Activated CD8-positive, alpha-beta T cell treated with anti-CD3 and anti-CD28 coated beads for 36 hours (primary cell): ENCODE data around the gene STIMATE. TPM values are rescaled to one million over a fixed set of nuclear protein-coding genes. Genes with fewer than 3 reads are reported as not detected.

Experiments
- ATAC-seq: fragments of 200-7000 bp; cut with Tn5 transposase; one replicate; pipeline ENCODE4 v1.10.0; 2021; ENCODE audit warnings: mild to moderate bottlenecking, moderate library complexity
- CTCF ChIA-PET: fragments of 350-600 bp; sonication (Branson Sonifier 250); formaldehyde crosslinking; loops from one replicate; lab custom pipeline; 2021; ENCODE audit warnings: antibody characterized with exemption; lab: Charles Lee
- POLR2A ChIA-PET: fragments of 350-600 bp; sonication (Branson Sonifier 250); formaldehyde crosslinking; loops from one replicate; lab custom pipeline; 2021; ENCODE audit warnings: antibody characterized with exemption; lab: Charles Lee
- DNase-seq: peaks from one replicate; pipeline ENCODE4 v3.0.0-alpha.2; 2020
- H3K27ac Mint-ChIP-seq: one replicate; pipeline ENCODE4 v1.8.0; 2021; ENCODE audit warnings: mild to moderate bottlenecking, mixed read lengths
- H3K27me3 Mint-ChIP-seq: one replicate; pipeline ENCODE4 v1.8.0; 2021; ENCODE audit warnings: mixed read lengths
- H3K36me3 Mint-ChIP-seq: one replicate; pipeline ENCODE4 v1.8.0; 2021; ENCODE audit warnings: low read depth, mixed read lengths
- H3K4me1 Mint-ChIP-seq: one replicate; pipeline ENCODE4 v1.8.0; 2021; ENCODE audit warnings: low read depth, mixed read lengths
- H3K4me3 Mint-ChIP-seq: one replicate; pipeline ENCODE4 v1.8.0; 2021; ENCODE audit warnings: mild to moderate bottlenecking, moderate library complexity, mixed read lengths
- H3K9me3 Mint-ChIP-seq: one replicate; pipeline ENCODE4 v1.8.0; 2021; ENCODE audit warnings: mixed read lengths
- intact Hi-C: fragments of 100-400 bp; cut with micrococcal nuclease; formaldehyde crosslinking; loops from one replicate; pipeline ENCODE4 v1.10.0; 2022
- total RNA-seq, 2 experiments: library from RNA; stranded (reverse); gene quantifications; one replicate each; pipeline ENCODE4 v1.2.3, GENCODE V29; 2021
- TF ChIP-seq, protein P1 (sequence below): fragments of 200-600 bp; IDR thresholded peaks from one replicate; pipeline ENCODE4 v1.8.0; 2022; ENCODE audit warnings: antibody characterized with exemption, mild to moderate bottlenecking

STIMATE gene
- total RNA-seq, 2 experiments from 2014 or later = 17.3 to 18.3 TPM

DNA sequence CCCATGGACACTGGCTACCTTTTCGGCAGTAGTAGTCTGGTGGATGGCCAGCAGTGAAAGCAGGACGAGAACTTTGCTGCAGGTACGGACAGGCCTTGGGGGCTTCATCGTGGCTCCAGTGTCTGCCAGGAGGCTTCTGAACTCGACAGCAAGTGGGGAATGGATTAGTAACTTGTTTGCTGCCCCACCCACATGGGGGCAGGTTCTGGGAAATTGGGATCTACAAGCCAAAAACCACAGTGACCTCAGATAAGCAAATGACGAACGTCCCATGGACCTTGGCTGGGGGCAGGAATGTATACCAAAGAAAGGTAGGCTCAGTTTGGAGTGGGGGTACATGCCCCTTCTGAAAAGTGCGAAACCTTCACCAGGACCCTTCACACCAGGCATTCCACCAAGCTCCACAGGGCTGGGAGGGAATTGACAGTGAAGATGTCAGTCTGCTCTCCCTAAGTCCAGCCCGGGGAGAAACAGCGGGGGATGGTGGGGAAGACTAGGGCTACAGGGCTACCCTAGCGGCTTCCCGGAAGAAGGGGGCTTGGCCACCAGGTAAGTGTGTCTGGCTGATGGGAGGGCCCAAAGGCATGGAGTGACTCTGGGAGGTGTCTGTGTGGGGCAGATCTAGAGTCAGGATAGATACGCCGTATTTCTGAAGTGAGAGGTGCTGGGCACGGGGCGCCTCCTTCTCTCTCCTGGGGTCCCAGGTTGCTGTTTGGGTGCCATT is 66.7 kb downstream of the STIMATE start, which contains the start of gene ITIH4:
Gene ITIH4 (minus strand): TSS at position 138 of the 724 bp plus-strand sequence. CDS start 30 bp downstream, at position 108.
- POLR2A ChIA-PET = no interaction called here
- Mint-ChIP-seq H3K4me1 (peaks cover 5% of the 10 kb centered on the region), H3K9me3 (no peaks in the 10 kb centered on the region), H3K36me3 (no peaks in the 10 kb centered on the region), H3K4me3 (no peak within 1 kb of the TSS), H3K27ac (no peak within 1 kb of the TSS), H3K27me3 (no peaks in the 10 kb centered on the region)
- CTCF ChIA-PET = interaction anchor here (1.5 kb wide), 1 partner anchor 9 kb away, joined by 5 read pairs; no protein-coding TSS in a partner anchor
- intact Hi-C loops = no loop called here
- TF ChIP-seq, protein P1, sequence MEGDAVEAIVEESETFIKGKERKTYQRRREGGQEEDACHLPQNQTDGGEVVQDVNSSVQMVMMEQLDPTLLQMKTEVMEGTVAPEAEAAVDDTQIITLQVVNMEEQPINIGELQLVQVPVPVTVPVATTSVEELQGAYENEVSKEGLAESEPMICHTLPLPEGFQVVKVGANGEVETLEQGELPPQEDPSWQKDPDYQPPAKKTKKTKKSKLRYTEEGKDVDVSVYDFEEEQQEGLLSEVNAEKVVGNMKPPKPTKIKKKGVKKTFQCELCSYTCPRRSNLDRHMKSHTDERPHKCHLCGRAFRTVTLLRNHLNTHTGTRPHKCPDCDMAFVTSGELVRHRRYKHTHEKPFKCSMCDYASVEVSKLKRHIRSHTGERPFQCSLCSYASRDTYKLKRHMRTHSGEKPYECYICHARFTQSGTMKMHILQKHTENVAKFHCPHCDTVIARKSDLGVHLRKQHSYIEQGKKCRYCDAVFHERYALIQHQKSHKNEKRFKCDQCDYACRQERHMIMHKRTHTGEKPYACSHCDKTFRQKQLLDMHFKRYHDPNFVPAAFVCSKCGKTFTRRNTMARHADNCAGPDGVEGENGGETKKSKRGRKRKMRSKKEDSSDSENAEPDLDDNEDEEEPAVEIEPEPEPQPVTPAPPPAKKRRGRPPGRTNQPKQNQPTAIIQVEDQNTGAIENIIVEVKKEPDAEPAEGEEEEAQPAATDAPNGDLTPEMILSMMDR = no peak
- ATAC-seq (no peak), DNase-seq (no peak)

DNA sequence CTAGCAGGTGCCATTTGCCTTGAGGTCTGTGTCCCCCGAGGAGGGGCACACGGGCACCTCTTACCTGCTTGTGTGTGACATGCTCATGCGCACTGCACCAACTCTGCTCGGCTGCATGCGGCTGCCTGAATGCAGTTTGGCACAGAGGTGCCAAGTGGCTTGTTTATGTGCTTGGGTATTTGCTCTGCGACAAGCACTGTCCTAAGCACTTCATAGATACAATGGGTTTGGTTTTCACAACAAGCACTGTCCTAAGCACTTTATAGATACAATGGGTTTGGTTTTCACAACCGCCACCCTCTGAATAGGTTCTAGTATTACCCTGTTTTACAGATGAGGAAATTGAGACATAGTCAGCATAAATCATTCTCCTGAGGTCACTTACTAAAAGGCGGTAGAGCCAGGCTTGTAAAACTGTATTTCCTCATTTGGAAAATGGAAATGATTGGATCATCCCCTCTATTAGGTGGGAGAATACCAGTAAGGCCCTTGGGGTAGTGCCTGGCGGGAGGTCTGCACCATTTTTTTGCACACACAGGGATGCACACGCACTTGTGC is 67.4 kb downstream of the STIMATE start:
- Mint-ChIP-seq H3K27ac (no peak overlapping the region), H3K4me1 (peaks cover 5% of the 10 kb centered on the region), H3K27me3 (no peaks in the 10 kb centered on the region), H3K36me3 (no peaks in the 10 kb centered on the region), H3K4me3 (no peak overlapping the region), H3K9me3 (no peaks in the 10 kb centered on the region)
- intact Hi-C loops = no loop called here
- TF ChIP-seq, protein P1 = no peak
- POLR2A ChIA-PET = no interaction called here
- DNase-seq (no peak), ATAC-seq (no peak)
- CTCF ChIA-PET = interaction anchor here (0.9 to 1.5 kb wide), 2 partner anchors 9 to 30 kb away, joined by 3 to 5 read pairs; no protein-coding TSS in a partner anchor

DNA sequence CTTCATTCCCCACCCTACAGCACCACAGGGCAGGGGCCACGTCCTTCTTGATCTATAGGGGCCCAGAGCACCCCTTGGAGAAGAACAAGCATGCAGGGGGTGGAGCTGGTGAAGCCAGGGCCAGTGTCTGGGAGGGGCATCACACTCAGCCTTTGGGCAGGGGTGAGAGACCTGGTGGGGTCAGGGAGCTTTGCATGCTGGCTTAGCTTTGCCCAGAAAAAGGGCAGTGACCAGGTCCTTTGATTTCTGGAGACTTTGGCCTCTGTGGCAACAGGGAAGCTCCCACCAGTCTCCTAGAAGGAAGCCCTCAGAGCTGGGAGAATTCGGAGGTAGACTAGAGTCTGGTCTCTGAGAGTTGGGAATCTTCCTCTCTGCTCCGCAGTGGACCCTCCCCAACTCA is 67.9 kb downstream of the STIMATE start:
- Mint-ChIP-seq H3K27ac (no peak overlapping the region), H3K9me3 (no peaks in the 10 kb centered on the region), H3K36me3 (no peaks in the 10 kb centered on the region), H3K4me3 (no peak overlapping the region), H3K4me1 (peaks cover 5% of the 10 kb centered on the region), H3K27me3 (no peaks in the 10 kb centered on the region)
- ATAC-seq (no peak), DNase-seq (no peak)
- ChIA-PET POLR2A (no interaction called here), CTCF (interaction anchor here (0.9 to 1.5 kb wide), 2 partner anchors 8 to 30 kb away, joined by 3 to 5 read pairs; no protein-coding TSS in a partner anchor)
- TF ChIP-seq, protein P1 = no peak
- intact Hi-C loops = no loop called here

DNA sequence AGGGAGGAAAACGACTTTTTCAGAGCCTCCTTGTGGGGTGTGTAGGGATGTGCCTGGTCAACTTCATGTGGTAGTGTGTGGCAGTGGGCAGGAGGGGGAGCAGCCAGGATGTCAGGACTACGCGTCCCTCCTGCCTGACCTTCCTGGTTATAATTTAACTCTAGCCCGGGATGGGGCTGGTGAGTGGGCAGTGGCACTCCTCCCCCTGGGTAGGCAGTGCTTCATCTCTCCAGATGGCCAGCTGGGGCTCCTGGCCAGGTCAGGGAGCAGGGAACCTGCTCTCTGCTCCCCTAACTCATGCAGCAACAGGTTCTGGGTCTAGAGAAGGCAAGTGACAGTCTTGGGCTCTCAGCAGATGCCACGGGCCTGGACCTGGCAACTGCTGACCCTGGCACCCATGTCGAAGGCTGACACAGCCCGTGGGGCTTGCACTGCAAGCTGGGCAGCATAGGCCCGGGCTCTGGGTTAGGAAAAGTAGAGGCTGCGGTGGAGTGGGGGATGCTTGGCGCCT is 69.4 kb downstream of the STIMATE start:
- Mint-ChIP-seq H3K4me1 (peaks cover 5% of the 10 kb centered on the region), H3K4me3 (no peak overlapping the region), H3K27ac (no peak overlapping the region), H3K27me3 (no peaks in the 10 kb centered on the region), H3K36me3 (no peaks in the 10 kb centered on the region), H3K9me3 (no peaks in the 10 kb centered on the region)
- TF ChIP-seq, protein P1 = no peak
- intact Hi-C loops = no loop called here
- POLR2A ChIA-PET = no interaction called here
- ATAC-seq (no peak), DNase-seq (no peak)
- CTCF ChIA-PET = interaction anchor here (1.4 kb wide), 1 partner anchor 29 kb away, joined by 4 read pairs; no protein-coding TSS in a partner anchor

DNA sequence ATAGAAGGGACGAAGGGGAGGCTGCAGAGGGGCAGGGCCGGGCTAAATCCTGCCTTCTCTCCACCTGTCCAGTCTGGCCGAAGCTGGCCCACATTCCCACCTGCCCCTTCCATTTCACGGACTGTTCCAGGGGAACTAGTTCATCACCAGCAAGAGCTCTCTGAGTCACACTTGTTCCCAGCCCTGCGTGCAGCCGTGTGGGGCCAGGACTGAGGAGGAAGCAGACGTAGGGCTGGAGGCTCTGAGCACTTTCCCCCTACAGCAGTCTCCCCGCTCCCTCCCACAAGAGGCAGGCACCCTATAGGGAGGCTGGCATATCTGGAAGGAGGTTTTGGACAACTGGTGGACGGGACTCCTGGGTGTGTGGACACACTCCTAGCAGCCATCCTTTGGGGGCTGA is 69.9 kb downstream of the STIMATE start:
- Mint-ChIP-seq H3K9me3 (no peaks in the 10 kb centered on the region), H3K27ac (no peak overlapping the region), H3K4me3 (no peak overlapping the region), H3K36me3 (no peaks in the 10 kb centered on the region), H3K27me3 (no peaks in the 10 kb centered on the region), H3K4me1 (peaks cover 5% of the 10 kb centered on the region)
- ATAC-seq (no peak), DNase-seq (no peak)
- intact Hi-C loops = no loop called here
- ChIA-PET POLR2A (no interaction called here), CTCF (interaction anchor here (1.4 kb wide), 1 partner anchor 29 kb away, joined by 4 read pairs; no protein-coding TSS in a partner anchor)
- TF ChIP-seq, protein P1 = no peak
